Stimulated activated memory B cell treated with anti-CD40 and anti-IgM and Interleukin-4, amounts not matched to agents 10 μg/mL and 1 μg/mL and 100 μg/mL, for 72 hours (primary cell): ENCODE results near the gene ZFPM1.
"Not testable (repeated sequence)": the region's sequence is repeated elsewhere in the genome, so short reads cannot be mapped to it uniquely, and the experiment has no call there.

Experiments used
- ATAC-seq: fragments of 150-1000 bp; cut with Tn5 transposase; 2 replicates; pipeline ENCODE4 v1.10.0; 2021
- H3K27ac Mint-ChIP-seq: one replicate; pipeline ENCODE4 v1.8.0; 2022; ENCODE audit warnings: mild to moderate bottlenecking, mixed read lengths
- H3K27me3 Mint-ChIP-seq: one replicate; pipeline ENCODE4 v1.8.0; 2022; ENCODE audit warnings: mixed read lengths
- H3K36me3 Mint-ChIP-seq: one replicate; pipeline ENCODE4 v1.8.0; 2022; ENCODE audit warnings: mixed read lengths
- H3K4me1 Mint-ChIP-seq: one replicate; pipeline ENCODE4 v1.8.0; 2022; ENCODE audit warnings: mixed read lengths
- H3K4me3 Mint-ChIP-seq: one replicate; pipeline ENCODE4 v1.8.0; 2022; ENCODE audit warnings: mild to moderate bottlenecking, moderate library complexity, mixed read lengths
- H3K9me3 Mint-ChIP-seq: one replicate; pipeline ENCODE4 v1.8.0; 2022; ENCODE audit warnings: mixed read lengths

Gene ZFPM1

DNA sequence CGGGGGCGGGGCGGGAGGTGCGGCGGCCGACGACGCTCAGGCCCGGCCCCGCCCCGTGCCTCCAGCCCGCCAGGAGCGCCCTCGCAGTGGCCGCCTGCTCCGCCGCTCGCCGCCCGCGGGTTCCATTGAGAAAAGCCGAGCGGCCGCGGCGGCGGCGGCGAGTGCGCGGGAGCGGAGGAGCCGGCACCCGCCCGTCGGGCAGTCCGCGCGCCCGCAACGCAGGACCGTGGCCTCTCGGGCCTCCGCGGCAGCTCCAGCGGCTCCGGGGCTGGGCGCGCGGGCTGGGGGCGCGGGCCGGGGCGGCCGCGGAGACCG, at the start of gene ZFPM1:
ZFPM1 (plus strand) TSS at position 64 of the 315 bp plus-strand sequence. CDS start 359 bp downstream, outside the sequence.
- ATAC-seq = no peak
- Mint-ChIP-seq H3K27me3 (no peaks in the 10 kb centered on the region), H3K4me1 (peaks cover 66% of the 10 kb centered on the region), H3K9me3 (no peaks in the 10 kb centered on the region), H3K27ac (peak within 1 kb of the TSS; percentile 96), H3K36me3 (no peaks in the 10 kb centered on the region), H3K4me3 (peak within 1 kb of the TSS; percentile 91)

DNA sequence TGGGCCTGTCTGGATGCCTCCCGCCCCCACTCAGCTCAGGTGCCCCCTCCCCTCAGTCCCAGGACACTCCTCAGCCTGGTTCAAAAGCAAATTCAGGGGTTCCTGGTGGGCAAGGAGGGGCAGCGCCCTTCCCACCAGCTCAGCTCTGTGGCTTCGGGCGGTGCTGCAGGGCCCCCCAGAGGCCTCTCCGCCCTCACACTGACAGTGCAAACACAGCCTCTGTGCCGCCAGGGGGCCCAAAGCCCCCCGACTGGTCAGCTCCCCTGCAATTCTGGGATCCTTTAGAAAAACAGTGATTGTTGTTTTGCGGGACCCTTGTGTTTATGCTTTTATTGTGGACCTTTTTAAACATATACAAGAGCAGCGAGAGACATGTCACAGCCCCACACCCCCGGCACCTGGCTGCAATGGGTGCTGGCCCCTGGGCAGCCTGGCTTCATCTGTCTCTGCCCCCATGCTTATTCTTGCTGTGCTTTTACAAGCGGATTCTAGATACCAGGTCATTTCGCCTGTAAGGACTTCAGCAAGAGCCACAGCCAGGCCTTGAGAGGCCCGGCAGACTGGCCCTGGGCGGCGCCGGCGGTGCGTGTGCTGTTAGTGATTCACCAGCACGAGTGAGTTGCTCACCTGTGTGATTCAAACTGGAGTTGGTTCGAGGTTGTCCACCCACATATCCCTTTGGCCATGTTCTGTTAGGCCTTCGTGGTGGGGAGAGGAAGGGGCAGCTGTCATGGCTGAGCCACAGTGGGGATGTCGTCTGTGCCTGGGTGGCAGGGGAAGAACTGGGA, 49.1 kb upstream of the ZFPM1 start:
- Mint-ChIP-seq H3K4me3 (no peak overlapping the region), H3K27ac (no peak overlapping the region), H3K9me3 (peaks cover 8% of the 10 kb centered on the region), H3K36me3 (no peaks in the 10 kb centered on the region), H3K27me3 (peaks cover 41% of the 10 kb centered on the region), H3K4me1 (no peaks in the 10 kb centered on the region)
- ATAC-seq = no peak

DNA sequence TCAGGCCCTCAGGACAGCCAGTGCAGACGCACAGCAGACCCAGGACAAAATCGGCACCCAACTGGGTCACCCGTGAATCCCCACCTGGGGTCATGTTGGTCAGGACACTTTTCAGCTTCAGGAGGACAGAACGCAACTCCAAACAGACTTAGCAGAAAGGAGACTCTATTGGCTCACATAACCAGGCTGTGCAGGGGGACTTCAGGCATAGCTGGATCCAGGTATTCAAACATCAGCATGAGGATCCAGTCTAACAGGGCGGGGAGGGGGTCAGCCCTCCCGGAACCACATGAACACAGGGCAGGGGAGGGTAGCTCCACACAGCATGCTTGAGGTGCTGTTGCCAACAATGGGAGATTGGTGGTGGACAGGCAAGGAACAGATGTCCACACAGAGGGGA, 48.3 kb upstream of the ZFPM1 start:
- H3K9me3 Mint-ChIP-seq = peaks cover 8% of the 10 kb centered on the region
- no peak for ATAC-seq
- peaks cover 49% of the 10 kb centered on the region for H3K27me3 Mint-ChIP-seq
- H3K4me3 Mint-ChIP-seq = no peak overlapping the region
- H3K4me1 Mint-ChIP-seq = no peaks in the 10 kb centered on the region
- H3K36me3 Mint-ChIP-seq = no peaks in the 10 kb centered on the region
- H3K27ac Mint-ChIP-seq = no peak overlapping the region

DNA sequence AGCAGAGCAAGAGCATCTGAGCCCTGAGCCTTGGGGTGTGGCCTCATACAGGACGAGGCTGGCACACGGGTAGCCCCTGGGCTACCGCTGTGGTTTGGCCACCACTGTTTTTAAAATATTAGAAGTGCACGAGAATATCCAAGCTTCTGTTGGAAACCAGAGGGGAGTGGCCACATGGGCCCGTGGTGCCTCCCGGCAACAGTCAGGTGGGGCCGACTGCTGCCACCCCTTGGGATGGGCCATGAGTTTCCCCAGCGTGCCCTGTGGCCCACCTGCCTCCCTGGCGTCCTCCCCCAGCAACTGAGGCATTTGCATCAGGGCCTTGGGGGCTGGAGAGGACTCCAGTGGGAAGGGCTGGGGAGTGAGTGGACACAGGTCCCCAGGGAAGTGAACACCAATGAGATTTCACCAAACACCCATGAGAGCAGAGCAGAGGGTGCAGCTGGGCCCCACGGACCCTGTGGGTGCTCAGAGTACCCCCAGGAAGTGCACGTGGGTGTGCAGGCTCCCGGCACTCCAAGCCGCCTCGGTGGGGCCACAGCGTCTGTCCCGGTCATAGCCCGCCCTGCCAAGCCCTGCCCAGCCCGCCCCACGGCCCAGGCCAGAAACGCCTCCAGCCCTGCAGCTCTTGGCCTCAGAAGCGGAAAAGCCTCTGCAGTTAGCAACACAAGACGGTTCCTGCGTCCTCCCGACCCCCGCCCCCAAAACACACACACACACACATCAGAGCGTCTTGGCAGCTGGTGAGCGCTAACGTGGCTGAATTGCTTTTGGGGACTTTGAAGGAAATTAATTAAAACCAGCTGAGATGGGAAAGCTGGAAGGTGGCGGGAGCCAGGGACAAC, 47.6 kb upstream of the ZFPM1 start:
- H3K9me3 Mint-ChIP-seq = peaks cover 8% of the 10 kb centered on the region
- no peaks in the 10 kb centered on the region for H3K4me1 Mint-ChIP-seq
- no peaks in the 10 kb centered on the region for H3K36me3 Mint-ChIP-seq
- no peak overlapping the region for H3K27ac Mint-ChIP-seq
- no peak overlapping the region for H3K4me3 Mint-ChIP-seq
- peaks cover 50% of the 10 kb centered on the region for H3K27me3 Mint-ChIP-seq
- no peak for ATAC-seq

DNA sequence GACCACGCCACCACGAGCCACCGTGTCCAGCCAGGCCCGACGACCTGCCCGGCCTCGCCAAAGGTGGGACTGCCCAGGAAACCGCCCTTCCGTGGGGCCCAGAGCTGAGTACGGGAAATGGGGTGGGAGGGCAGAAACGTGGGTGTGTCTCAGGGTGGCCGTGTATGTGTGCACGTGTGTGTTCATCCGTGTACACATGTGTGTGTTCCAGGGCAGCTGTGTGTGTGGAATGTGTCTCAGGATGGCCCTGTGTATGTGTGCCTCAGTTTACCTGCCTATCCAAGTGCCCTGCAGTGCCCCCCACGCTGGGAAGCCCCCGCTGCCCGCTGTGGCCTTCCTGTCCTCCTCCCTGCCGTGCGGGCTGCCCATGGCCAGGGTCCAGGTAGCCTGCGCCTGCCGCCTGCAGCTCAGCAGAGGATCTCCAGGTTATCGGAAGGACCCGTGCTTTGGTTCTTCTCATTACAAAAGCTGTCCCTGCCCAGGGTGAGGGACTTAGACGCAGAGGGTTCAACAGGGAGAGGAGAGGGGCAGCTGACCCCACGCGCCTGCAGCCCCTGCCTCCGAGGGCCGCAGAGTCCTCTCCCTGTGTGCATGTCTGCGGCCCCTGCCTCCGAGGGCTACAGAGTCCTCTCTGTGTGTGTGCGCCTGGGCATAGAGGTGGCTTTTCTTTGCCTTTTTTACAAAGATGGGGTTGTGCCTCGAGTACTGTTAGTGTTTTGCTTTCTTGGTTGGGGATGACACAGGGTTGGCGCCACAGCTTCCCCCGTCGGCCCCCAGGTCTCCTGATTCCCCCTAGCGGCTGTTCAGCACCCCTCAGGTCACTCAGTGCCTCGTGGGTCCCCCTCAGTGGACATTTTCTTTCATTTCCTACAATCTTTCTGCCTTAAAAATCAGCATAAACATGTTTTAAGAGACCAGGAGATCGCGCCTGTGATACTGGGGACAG, 46.7 kb upstream of the ZFPM1 start:
- Mint-ChIP-seq H3K27me3 (peaks cover 46% of the 10 kb centered on the region), H3K9me3 (peaks cover 6% of the 10 kb centered on the region), H3K36me3 (no peaks in the 10 kb centered on the region), H3K4me3 (no peak overlapping the region), H3K27ac (no peak overlapping the region), H3K4me1 (no peaks in the 10 kb centered on the region)
- no peak for ATAC-seq

DNA sequence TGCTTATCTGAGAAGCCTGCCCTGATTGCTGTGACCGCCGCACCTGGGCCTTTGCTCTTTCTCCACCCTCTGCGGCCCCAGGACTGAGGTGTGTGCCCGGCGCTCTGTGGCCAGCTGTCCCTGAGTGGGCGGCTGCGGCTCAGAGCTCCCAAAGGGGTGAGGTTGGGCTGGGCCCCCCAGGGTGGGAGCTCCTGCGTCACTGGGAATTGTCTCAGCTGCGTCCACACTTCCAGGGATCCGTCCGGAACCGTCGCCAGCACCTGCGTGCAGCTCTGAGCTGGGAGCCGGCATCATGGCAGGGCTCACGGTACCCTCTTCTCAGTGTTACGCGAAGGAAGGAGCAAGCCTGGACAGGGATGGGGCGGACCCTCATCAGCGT, 46.0 kb upstream of the ZFPM1 start:
- Mint-ChIP-seq H3K27me3 (peaks cover 40% of the 10 kb centered on the region), H3K27ac (no peak overlapping the region), H3K9me3 (no peaks in the 10 kb centered on the region), H3K36me3 (no peaks in the 10 kb centered on the region), H3K4me1 (no peaks in the 10 kb centered on the region), H3K4me3 (no peak overlapping the region)
- ATAC-seq = no peak

DNA sequence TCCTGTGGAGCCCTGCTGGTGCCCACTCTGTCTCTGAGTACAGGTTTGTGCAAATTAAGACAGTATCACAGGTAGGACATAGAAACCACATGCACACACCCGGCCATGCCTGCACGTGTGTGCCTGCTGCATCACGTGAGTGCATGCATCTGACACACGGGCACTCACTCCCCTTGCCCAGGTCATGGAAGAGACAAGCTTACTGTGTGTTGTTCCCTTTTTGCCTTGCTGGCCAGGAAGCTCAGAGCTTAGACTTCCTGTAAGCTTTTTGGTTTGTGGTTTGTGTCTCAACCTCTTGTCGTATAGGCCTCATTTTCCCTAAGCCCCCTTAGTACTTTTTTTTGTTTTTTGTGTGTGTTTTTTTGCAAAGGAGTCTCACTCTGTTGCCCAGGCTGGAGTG, 45.3 kb upstream of the ZFPM1 start:
- Mint-ChIP-seq H3K27me3 (peaks cover 45% of the 10 kb centered on the region), H3K4me1 (no peaks in the 10 kb centered on the region), H3K27ac (no peak overlapping the region), H3K9me3 (no peaks in the 10 kb centered on the region), H3K36me3 (no peaks in the 10 kb centered on the region), H3K4me3 (no peak overlapping the region)
- ATAC-seq = no peak

DNA sequence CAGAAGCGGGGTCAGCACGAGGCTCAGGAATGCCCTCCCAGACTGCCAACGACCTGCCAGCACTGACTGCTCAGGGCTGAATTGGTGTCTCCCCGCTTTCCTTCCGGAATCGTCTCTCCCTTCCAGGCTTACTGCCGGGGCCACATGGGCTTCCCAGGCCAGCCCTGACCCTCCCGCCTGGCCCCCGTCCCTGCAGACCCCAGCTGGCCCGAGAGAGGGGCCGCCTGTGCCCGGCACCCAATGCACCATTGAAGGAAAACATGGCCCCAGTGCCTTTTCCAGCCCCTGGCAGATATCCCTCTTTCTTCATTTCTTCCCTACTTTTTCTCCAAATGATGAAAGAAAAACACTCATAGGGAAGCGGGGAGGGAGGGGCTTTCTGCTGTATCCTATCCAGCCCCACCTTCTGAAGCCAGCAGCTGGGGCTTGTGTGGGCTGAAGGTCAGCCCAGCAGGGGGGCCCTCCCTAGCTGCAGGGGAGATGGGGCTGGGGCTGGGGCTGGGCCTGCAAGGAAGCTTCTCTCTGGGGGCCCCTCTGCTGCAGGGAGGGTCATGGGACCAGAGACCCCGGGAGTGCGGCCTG, 44.4 kb upstream of the ZFPM1 start:
- Mint-ChIP-seq H3K27ac (no peak overlapping the region), H3K27me3 (peaks cover 45% of the 10 kb centered on the region), H3K4me1 (no peaks in the 10 kb centered on the region), H3K4me3 (no peak overlapping the region), H3K36me3 (no peaks in the 10 kb centered on the region), H3K9me3 (no peaks in the 10 kb centered on the region)
- ATAC-seq = no peak

DNA sequence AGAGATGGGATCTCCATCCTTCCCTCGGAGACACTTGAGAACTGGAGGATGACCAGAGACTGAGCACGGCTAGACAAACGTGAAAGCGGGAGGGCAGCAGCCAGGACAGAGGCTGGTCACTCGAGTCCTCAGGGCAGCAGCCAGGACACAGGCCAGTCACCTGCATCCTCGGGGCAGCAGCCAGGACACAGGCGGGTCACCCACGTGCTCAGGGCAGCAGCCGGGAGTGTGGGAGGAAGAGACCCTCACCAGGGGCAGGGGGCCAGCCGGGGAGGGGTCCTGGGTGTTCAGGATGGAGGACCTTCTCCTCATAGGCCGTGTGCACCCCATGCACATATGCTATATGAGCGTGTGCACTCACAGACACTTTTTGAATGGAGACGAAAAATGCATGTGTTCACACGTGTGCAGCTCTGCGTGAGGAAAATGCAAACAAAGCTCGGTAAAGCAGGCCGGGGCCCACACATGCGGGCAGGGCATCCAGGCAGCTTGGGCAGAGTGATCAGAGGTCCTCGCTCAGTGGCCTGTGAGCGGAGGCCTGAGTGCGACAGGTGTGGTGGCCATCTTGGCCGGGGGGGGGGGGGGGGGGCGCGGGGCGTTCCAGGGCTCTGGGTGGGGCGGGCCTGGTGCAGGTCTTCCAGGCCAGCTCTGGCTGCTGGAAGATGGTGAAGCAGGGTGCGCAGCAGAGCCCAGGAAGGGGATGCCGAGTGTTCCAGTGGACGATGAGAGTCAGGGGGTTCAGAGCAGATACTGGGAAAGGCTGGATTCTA, 43.6 kb upstream of the ZFPM1 start:
- no peaks in the 10 kb centered on the region for H3K4me1 Mint-ChIP-seq
- ATAC-seq = no peak
- H3K27me3 Mint-ChIP-seq = peaks cover 38% of the 10 kb centered on the region
- H3K9me3 Mint-ChIP-seq = no peaks in the 10 kb centered on the region
- no peaks in the 10 kb centered on the region for H3K36me3 Mint-ChIP-seq
- no peak overlapping the region for H3K27ac Mint-ChIP-seq
- H3K4me3 Mint-ChIP-seq = no peak overlapping the region

DNA sequence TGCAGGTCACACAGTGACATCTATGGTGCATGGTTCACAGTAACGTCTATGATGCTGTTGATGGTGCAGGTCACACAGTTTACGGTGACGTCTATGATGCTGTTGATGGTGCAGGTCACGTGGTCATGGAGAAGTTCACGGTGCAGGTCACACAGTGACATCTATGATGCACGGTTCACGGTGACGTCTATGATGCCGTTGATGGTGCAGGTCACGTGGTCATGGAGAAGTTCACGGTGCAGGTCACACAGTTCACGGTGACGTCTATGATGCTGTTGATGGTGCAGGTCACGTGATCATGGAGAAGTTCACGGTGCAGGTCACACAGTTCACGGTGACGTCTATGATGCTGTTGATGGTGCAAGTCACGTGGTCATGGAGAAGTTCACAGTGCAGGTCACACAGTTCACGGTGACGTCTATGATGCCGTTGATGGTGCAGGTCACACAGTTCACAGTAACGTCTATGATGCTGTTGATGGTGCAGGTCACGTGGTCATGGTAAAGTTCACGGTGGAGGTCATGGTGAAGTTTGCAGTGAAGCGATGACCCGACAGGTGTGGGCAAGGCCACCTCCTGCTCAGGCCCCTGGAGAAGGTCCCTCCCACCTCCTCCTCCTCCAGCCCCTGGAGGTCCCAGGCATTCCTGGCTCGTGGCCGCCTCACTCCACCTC, 42.6 kb upstream of the ZFPM1 start:
- not testable (repeated sequence) for H3K9me3 Mint-ChIP-seq, H3K27ac Mint-ChIP-seq, ATAC-seq, H3K4me1 Mint-ChIP-seq, H3K36me3 Mint-ChIP-seq, H3K4me3 Mint-ChIP-seq
- peaks cover 34% of the 10 kb centered on the region for H3K27me3 Mint-ChIP-seq

DNA sequence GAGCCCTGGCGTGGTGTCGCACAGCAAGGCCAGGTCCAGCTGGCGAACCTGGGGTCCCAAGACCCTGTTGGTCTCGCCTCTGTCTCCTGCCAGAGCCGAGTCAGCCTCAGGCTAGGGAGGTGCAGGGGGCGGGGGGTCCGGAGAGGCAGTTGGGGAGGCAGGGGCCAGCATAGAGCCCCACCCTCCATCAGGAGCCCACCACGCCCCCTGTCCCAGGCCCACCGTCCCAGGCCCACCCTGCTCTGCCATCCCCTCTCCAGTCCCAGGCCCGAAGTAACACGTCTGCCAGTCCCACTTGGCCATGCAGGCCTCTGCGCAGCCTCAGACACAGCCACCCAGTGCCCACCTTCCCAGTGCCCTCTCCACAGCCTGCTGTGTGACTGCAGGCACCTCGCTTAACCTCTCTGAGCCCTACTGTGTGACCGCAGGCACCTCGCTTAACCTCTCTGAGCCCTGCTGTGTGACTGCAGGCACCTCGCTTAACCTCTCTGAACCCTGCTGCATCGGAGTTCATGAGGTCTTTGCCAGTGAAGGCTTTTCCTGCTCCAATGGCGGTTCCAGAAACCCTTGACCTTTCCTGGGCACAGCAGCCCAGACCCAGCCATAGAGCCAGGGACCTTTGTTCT, 41.0 kb upstream of the ZFPM1 start:
- Mint-ChIP-seq H3K4me3 (no peak overlapping the region), H3K27me3 (peaks cover 39% of the 10 kb centered on the region), H3K9me3 (no peaks in the 10 kb centered on the region), H3K36me3 (no peaks in the 10 kb centered on the region), H3K4me1 (no peaks in the 10 kb centered on the region), H3K27ac (no peak overlapping the region)
- ATAC-seq = peak; percentile 3

DNA sequence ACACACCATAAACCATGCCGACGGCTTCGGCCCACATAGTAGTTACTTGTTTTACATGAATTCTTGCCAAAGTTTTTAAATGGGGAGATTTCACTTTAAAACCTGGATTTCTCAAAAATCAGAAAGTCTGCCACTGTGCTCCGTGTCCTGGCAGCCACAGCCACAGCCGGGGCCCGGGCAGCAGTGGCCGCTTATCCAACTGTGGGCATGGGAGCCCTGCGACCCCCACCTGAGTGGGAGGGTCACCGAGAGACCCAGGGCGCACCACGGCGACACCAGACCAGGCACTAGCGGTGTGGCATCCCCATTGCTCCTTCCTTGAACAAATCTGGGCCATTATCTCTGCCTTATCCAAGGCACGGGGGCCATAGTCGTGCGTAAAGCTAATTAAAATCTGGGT, 40.3 kb upstream of the ZFPM1 start:
- no peak for ATAC-seq
- H3K27ac Mint-ChIP-seq = no peak overlapping the region

DNA sequence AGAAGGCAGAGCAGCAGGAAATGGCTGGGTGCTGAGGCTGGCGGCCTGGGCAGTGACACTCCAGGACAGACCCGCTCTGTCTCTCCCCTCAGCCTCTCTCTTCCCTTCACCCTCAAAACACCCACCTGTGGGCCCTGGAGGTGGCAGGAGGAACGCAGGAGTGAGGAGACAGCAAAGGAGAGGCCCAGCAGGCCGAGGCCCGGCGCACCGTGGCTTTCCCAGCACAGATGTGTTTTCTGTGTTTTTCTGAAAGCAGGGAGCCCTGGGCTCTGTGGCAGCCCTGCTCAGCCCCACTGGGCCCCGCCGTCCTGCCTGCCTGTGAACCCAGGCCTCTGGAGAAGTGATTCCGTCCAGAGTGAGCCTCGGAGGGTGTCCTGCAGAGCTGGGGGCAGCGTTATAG, 39.8 kb upstream of the ZFPM1 start:
- peaks cover 36% of the 10 kb centered on the region for H3K27me3 Mint-ChIP-seq
- H3K4me1 Mint-ChIP-seq = no peaks in the 10 kb centered on the region
- H3K9me3 Mint-ChIP-seq = no peaks in the 10 kb centered on the region
- no peaks in the 10 kb centered on the region for H3K36me3 Mint-ChIP-seq
- no peak overlapping the region for H3K27ac Mint-ChIP-seq
- H3K4me3 Mint-ChIP-seq = no peak overlapping the region
- no peak for ATAC-seq

More for the DNA sequence above, 40.3 kb upstream of the ZFPM1 start:
- H3K27me3 Mint-ChIP-seq = peaks cover 36% of the 10 kb centered on the region
- H3K36me3 Mint-ChIP-seq = no peaks in the 10 kb centered on the region
- no peaks in the 10 kb centered on the region for H3K9me3 Mint-ChIP-seq
- no peaks in the 10 kb centered on the region for H3K4me1 Mint-ChIP-seq
- H3K4me3 Mint-ChIP-seq = no peak overlapping the region
